Measurements from ENCODE around the gene SLC6A12.

Gene SLC6A12

DNA sequence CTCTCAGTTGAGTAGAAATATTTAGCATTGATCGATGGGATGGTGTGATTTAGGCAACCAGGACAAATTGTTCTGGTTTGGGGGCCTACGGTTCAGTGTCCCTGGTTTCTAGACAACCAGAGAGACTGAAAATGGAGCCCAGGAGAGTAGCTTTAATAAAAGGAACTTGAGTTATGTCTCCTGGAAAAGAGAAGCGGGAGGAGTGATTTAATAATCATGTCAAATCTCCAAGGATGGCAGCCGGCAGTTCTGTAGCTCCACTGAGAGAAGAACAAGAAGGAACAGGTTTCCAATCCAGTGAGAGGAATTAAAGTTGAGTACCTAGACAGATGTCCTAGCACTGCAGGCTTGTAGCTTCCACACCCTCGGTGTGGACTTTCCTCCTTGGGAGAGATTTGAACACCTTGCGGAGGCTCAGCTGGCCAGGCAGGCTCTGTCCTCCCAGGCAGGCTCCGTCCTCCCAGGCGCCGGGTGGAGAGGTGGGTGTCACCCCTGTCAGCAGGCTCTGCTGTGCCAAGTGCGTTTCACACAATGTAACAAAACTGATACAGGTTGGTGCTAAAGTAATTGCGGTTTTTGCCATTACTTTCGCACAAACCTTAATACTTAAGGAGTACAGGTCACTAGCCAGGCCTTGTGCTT is 45.9 kb downstream of the SLC6A12 start:
- DNase-seq (ENCODE audit: low read depth) = no peak
- no peak overlapping the region for H3K4me3 ChIP-seq (ENCODE audit: low read depth, low read length)
- TF ChIP-seq, protein P1, sequence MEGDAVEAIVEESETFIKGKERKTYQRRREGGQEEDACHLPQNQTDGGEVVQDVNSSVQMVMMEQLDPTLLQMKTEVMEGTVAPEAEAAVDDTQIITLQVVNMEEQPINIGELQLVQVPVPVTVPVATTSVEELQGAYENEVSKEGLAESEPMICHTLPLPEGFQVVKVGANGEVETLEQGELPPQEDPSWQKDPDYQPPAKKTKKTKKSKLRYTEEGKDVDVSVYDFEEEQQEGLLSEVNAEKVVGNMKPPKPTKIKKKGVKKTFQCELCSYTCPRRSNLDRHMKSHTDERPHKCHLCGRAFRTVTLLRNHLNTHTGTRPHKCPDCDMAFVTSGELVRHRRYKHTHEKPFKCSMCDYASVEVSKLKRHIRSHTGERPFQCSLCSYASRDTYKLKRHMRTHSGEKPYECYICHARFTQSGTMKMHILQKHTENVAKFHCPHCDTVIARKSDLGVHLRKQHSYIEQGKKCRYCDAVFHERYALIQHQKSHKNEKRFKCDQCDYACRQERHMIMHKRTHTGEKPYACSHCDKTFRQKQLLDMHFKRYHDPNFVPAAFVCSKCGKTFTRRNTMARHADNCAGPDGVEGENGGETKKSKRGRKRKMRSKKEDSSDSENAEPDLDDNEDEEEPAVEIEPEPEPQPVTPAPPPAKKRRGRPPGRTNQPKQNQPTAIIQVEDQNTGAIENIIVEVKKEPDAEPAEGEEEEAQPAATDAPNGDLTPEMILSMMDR (IDR thresholded peaks at IDR 0.05; ENCODE audit: low read depth, low read length, missing control alignments) = no peak

DNA sequence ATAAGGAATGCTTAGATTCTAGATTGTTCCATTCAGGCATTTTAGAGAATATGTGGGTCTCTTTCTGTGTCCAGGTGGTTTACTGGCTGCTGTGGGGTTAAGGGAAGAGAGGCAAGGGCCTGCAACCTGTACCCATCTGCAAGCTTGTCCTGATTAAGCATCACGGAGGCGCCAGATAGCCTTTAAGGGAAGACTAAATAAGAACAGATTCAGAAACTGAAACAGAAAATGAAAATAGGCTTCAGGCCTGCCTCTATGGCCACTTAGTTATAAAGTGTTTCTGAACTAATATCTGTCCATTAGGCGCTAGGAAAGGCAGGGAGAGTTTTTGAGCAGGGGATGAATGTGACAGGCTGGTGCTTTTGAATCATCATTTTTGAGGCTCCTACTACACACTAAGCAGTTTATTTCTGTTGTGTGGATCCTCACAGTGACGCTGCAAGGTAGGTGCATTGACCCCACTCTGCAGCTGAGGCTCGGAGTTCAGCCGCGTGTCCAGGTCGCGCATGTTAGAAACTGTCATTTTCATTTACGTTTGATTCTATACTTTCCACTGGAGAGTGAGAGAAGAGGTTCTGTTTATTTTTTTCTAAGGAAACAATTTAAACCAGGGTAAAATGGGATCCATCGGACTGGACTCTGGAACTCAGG is 47.4 kb downstream of the SLC6A12 start:
- DNase-seq (ENCODE audit: low read depth) = no peak
- H3K4me3 ChIP-seq (ENCODE audit: low read depth, low read length) = no peak overlapping the region
- TF ChIP-seq, protein P1 (IDR thresholded peaks at IDR 0.05; ENCODE audit: low read depth, low read length, missing control alignments) = no peak

DNA sequence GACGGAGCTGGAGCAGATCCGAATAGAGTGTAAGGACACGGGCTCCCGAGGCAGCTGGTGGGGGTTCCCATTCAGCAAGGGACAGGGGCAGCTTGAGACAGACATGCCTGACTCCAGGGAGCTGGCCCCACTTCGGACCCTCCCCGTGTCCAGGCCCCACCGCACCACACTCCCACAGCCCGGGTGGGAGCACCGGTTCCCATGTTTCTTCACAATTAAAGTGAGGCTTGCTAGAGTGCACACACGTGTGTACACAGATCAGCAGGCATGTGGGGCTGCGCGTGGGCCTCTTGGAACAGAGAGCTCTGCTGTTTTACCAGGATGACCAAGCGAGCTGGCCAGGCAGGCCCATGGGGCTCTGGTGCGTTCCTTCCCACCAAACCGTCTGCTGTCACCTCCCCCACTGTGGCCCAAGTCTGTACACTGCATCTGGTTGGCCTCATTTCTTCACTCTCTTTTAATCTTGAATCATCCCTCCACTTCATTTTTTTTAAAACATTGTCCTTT is 48.0 kb downstream of the SLC6A12 start:
- DNase-seq (ENCODE audit: low read depth) = no peak
- H3K4me3 ChIP-seq (ENCODE audit: low read depth, low read length) = no peak overlapping the region
- TF ChIP-seq, protein P1 (IDR thresholded peaks at IDR 0.05; ENCODE audit: low read depth, low read length, missing control alignments) = no peak

DNA sequence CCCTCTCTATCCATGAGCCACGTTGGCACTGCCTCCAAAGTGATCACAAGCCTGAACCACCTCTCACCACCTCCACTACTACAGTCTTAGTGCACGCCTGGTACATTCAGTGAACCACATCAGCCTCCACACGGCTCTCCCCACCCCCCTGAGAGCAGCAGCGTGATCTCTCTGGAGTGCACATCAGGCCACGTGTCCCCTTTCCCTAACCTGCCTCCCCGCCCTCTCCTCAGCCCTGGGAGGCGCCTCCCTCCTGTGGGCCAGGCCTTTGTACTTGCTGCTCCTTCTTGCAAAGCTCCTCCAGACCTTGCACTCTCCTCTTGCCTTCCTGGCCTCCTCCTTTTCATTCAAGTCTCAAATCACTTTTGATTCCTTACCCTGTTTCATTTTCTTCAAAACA is 49.8 kb downstream of the SLC6A12 start:
- H3K4me3 ChIP-seq (ENCODE audit: low read depth, low read length) = no peak overlapping the region
- DNase-seq (ENCODE audit: low read depth) = no peak
- TF ChIP-seq, protein P1 (IDR thresholded peaks at IDR 0.05; ENCODE audit: low read depth, low read length, missing control alignments) = no peak

DNA sequence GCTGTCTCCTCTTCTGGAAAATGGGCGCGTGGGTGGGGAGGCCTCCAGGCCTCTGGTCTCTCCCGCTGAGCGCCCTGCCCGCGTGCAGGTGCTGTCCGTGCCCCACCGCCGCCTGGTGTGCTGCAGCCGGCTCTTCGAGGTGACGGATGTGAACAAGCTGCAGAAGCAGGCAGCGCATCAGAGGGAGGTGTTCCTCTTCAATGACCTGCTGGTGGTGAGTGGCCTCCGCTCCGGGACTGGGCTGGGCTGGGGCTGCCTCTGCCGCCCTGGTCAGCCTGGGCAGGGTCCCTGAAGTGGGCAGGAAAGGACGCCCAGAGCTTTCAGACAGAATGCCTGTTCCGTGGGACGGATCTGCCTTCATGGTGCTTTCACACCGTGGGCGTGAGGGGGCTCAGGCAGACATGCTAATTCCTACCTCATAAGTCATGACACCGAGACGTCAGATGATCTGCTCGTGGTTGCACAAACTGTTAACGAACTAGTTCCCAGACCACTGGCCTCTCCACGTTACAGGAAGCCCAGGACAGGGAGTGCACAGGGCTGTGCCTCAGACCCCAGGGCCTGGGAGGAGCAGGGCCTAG is 50.5 kb downstream of the SLC6A12 start:
- TF ChIP-seq, protein P1 (IDR thresholded peaks at IDR 0.05; ENCODE audit: low read depth, low read length, missing control alignments) = no peak
- DNase-seq (ENCODE audit: low read depth) = no peak
- H3K4me3 ChIP-seq (ENCODE audit: low read depth, low read length) = no peak overlapping the region

DNA sequence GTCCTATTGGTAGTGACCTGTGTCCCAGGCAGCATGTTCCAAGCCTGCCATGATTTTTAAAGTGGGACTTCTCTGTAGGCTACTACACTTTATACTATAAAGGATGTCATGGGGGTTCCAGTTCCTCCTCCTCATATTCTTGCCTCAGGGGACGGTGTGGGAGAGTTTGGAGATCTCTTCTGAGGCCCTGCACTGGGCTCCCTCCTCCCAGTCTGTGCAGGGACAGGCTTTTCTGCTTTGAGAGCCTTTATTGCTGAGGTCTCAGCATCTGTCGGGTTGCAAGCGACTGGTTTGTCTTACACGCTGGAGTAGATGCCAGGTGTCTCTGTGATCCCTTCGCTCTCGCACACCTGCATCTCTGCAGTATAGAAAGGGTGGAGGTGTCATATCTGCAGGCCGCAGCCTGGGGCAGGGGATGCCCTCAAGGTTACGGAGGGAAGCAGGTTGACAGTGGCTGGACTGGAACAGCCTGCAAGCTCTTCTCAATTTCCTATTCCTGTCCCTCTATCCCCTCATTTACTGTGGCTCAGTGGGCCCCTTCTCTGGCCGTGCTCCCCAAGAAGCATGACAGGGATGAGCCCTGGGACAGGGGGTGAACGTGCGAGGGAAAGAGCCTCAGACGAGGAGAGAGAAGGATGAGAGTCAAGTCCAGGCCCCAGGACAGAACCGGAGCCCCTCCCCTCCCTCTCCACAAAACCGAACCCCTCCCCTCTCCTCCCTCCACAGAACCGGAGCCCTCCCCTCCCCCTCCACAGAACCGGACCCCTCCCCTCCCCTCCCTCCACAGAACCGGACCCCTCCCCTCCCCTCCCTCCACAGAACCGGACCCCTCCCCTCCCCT is 51.3 kb downstream of the SLC6A12 start:
- TF ChIP-seq, protein P1 (IDR thresholded peaks at IDR 0.05; ENCODE audit: low read depth, low read length, missing control alignments) = no peak
- DNase-seq (ENCODE audit: low read depth) = no peak
- H3K4me3 ChIP-seq (ENCODE audit: low read depth, low read length) = no peak overlapping the region

Data from GM12864 (cell line).